SK-N-SH treated with all-trans-retinoic acid at 6 μM for 48 hours (cell line): ENCODE measurements around the gene EMD.

Source experiments
- ARNTL ChIP-seq: fragments of 450-650 bp; formaldehyde crosslinking; IDR thresholded peaks from 2 replicates; pipeline ENCODE4 v1.5.0; 2020; ENCODE audit warnings: low read depth, mild to moderate bottlenecking, moderate library complexity, borderline replicate concordance
- ESRRG ChIP-seq: fragments of 250-450 bp; sonication (Bioruptor Pico); IDR thresholded peaks from 2 replicates; pipeline ENCODE4 v1.6.1; 2021; ENCODE audit warnings: mild to moderate bottlenecking
- GLIS3 ChIP-seq: fragments of 250-450 bp; sonication (Bioruptor Pico); IDR thresholded peaks from 2 replicates; pipeline ENCODE4 v1.5.0; 2020; ENCODE audit warnings: mild to moderate bottlenecking, moderate library complexity
- ISL1 ChIP-seq: fragments of 250-450 bp; sonication (Bioruptor Pico); IDR thresholded peaks from 2 replicates; pipeline ENCODE4 v2.1.2; 2022; ENCODE audit warnings: mild to moderate bottlenecking, moderate library complexity
- PPARA ChIP-seq: fragments of 250-450 bp; sonication (Bioruptor Pico); IDR thresholded peaks from 2 replicates; pipeline ENCODE4 v1.5.0; 2020; ENCODE audit warnings: mild to moderate bottlenecking, borderline replicate concordance
- RARB ChIP-seq: fragments of 250-450 bp; sonication (Bioruptor Pico); IDR thresholded peaks from 2 replicates; pipeline ENCODE4 v1.8.0; 2021; ENCODE audit warnings: mild to moderate bottlenecking, moderate library complexity
- SNAI2 ChIP-seq: fragments of 250-450 bp; sonication (Bioruptor Pico); IDR thresholded peaks from 2 replicates; pipeline ENCODE4 v1.5.0; 2020; ENCODE audit warnings: mild to moderate bottlenecking, moderate library complexity
- ZFP3 ChIP-seq: fragments of 250-450 bp; sonication (Bioruptor Pico); IDR thresholded peaks from 2 replicates; pipeline ENCODE4 v1.5.0; 2020; ENCODE audit warnings: mild to moderate bottlenecking, moderate library complexity
- ZNF70 ChIP-seq: fragments of 450-650 bp; formaldehyde crosslinking; IDR thresholded peaks from 2 replicates; pipeline ENCODE4 v1.5.0; 2020; ENCODE audit warnings: mild to moderate bottlenecking, moderate library complexity
- TF ChIP-seq, protein P1 (sequence below): fragments of 250-450 bp; sonication (Bioruptor Pico); IDR thresholded peaks from 2 replicates; pipeline ENCODE4 v1.5.0; 2020; ENCODE audit warnings: mild to moderate bottlenecking, moderate library complexity
- TF ChIP-seq, protein P2 (sequence below): fragments of 250-450 bp; sonication (Bioruptor Pico); IDR thresholded peaks from 2 replicates; pipeline ENCODE4 v1.8.0; 2021; ENCODE audit warnings: low read depth, mild to moderate bottlenecking, moderate library complexity, borderline replicate concordance
- TF ChIP-seq, protein P3 (sequence below): fragments of 250-450 bp; sonication (Bioruptor Pico); IDR thresholded peaks from 2 replicates; pipeline ENCODE4 v1.5.1; 2020; ENCODE audit warnings: low read depth, mild to moderate bottlenecking, moderate library complexity
- TF ChIP-seq, protein P4 (sequence below): fragments of 250-450 bp; sonication (Bioruptor Pico); IDR thresholded peaks from 2 replicates; pipeline ENCODE4 v1.8.0; 2020; ENCODE audit warnings: mild to moderate bottlenecking, moderate library complexity, borderline replicate concordance

DNA sequence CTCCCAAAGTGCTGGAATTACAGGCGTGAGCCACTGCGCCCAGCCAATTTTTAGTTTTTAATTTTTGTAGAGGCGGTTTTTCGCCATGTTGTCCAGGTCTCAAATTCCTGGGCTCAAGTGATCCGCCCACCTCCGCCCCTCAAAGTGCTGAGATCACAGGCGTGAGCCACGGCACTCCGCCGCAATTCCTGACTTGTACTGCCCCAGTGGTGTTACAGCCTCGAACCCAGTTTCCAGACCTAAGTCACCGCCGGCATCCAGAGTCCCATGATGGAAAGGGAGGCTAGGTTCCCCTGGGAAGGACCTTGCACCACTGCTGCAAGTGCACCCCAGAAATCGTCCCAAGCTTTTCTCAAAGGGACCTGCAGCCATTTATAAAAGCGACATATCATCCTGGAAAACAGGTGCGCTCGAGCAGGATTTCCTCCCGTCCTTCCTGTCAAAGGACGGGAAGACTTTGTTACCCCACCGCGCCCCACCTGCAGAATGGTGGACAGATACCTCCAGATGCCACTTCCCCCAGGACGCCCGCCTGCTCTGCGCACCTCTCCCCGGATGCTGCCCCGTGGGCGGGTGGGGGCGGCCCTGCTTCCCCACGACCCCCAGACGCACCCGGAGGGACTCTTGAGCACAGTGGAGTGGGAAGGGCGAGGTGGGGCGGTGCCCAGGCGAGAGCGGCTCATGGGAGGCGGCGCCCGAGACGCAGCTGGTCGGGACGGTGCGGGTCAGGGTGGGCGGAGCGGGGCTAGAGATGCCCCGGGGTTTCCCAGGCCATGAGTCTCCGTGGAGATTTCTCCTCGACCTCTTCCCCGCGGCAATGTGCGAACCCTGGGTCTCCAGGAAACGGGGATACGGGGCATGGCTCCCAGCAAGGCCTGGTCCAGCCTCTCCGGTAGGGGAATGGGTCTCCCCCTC lies 18.1 kb downstream of the EMD start:
- TF ChIP-seq, protein P1, sequence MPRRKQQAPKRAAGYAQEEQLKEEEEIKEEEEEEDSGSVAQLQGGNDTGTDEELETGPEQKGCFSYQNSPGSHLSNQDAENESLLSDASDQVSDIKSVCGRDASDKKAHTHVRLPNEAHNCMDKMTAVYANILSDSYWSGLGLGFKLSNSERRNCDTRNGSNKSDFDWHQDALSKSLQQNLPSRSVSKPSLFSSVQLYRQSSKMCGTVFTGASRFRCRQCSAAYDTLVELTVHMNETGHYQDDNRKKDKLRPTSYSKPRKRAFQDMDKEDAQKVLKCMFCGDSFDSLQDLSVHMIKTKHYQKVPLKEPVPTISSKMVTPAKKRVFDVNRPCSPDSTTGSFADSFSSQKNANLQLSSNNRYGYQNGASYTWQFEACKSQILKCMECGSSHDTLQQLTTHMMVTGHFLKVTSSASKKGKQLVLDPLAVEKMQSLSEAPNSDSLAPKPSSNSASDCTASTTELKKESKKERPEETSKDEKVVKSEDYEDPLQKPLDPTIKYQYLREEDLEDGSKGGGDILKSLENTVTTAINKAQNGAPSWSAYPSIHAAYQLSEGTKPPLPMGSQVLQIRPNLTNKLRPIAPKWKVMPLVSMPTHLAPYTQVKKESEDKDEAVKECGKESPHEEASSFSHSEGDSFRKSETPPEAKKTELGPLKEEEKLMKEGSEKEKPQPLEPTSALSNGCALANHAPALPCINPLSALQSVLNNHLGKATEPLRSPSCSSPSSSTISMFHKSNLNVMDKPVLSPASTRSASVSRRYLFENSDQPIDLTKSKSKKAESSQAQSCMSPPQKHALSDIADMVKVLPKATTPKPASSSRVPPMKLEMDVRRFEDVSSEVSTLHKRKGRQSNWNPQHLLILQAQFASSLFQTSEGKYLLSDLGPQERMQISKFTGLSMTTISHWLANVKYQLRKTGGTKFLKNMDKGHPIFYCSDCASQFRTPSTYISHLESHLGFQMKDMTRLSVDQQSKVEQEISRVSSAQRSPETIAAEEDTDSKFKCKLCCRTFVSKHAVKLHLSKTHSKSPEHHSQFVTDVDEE (CRISPR knock-in tag), result no peak
- TF ChIP-seq ARNTL (CRISPR knock-in tag) (no peak), ISL1 (CRISPR knock-in tag) (no peak), PPARA (CRISPR knock-in tag) (no peak), ESRRG (CRISPR knock-in tag) (no peak), ZFP3 (no peak), RARB (no peak), GLIS3 (CRISPR knock-in tag) (no peak), ZNF70 (CRISPR knock-in tag) (no peak), SNAI2 (no peak)
- TF ChIP-seq, protein P2, sequence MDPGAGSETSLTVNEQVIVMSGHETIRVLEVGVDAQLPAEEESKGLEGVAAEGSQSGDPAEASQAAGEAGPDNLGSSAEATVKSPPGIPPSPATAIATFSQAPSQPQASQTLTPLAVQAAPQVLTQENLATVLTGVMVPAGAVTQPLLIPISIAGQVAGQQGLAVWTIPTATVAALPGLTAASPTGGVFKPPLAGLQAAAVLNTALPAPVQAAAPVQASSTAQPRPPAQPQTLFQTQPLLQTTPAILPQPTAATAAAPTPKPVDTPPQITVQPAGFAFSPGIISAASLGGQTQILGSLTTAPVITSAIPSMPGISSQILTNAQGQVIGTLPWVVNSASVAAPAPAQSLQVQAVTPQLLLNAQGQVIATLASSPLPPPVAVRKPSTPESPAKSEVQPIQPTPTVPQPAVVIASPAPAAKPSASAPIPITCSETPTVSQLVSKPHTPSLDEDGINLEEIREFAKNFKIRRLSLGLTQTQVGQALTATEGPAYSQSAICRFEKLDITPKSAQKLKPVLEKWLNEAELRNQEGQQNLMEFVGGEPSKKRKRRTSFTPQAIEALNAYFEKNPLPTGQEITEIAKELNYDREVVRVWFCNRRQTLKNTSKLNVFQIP (CRISPR knock-in tag), result no peak
- TF ChIP-seq, protein P3, sequence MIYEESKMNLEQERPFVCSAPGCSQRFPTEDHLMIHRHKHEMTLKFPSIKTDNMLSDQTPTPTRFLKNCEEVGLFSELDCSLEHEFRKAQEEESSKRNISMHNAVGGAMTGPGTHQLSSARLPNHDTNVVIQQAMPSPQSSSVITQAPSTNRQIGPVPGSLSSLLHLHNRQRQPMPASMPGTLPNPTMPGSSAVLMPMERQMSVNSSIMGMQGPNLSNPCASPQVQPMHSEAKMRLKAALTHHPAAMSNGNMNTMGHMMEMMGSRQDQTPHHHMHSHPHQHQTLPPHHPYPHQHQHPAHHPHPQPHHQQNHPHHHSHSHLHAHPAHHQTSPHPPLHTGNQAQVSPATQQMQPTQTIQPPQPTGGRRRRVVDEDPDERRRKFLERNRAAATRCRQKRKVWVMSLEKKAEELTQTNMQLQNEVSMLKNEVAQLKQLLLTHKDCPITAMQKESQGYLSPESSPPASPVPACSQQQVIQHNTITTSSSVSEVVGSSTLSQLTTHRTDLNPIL (CRISPR knock-in tag), result no peak
- TF ChIP-seq, protein P4, sequence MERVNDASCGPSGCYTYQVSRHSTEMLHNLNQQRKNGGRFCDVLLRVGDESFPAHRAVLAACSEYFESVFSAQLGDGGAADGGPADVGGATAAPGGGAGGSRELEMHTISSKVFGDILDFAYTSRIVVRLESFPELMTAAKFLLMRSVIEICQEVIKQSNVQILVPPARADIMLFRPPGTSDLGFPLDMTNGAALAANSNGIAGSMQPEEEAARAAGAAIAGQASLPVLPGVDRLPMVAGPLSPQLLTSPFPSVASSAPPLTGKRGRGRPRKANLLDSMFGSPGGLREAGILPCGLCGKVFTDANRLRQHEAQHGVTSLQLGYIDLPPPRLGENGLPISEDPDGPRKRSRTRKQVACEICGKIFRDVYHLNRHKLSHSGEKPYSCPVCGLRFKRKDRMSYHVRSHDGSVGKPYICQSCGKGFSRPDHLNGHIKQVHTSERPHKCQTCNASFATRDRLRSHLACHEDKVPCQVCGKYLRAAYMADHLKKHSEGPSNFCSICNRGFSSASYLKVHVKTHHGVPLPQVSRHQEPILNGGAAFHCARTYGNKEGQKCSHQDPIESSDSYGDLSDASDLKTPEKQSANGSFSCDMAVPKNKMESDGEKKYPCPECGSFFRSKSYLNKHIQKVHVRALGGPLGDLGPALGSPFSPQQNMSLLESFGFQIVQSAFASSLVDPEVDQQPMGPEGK (CRISPR knock-in tag), result no peak
